HUDEP-2 (cell line): ENCODE measurements around the gene NDUFS6.

ENCODE experiments used
- DNase-seq, 76 experiments: peaks; one replicate each; lab custom pipeline; 2025; ENCODE audit not compliant: unreplicated experiment in 76 of 76; lab: John Stamatoyannopoulos, UW

NDUFS6 gene

DNA sequence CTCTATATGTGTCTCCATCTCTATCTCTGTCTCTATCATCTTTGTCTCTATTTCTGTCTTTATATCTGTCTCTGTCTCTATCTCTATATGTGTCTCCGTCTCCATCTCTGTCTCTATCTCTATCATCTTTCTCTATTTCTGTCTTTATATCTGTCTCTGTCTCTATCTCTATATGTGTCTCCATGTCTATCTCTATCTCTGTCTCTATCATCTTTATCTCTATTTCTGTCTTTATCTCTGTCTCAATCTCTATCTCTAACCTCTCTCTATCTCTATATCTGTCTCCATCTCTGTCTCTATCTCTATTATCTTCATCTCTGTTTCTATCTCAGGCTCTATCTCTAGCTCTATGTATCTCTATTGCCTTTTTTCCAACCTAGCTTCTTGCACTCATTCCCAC is 44.5 kb downstream of the NDUFS6 start:
- no peak for DNase-seq

DNA sequence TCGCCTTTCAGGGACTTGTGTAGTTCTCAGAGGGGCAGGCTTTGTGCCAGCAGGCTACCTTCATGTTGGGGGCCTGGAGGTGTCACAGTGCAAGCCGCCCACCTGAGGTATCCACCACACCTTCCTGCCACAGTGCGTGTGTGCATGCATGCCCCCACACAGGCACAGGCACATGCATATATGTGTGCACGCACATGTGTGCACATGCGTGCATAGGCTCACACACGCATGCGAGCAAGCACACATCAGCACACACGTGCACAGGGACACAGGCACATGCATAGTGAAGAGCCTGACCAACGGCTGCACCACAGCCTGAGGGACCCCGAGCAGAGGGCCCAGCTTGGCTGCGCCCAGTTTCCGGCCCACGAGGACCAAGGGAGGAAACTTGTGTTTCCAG is 45.4 kb downstream of the NDUFS6 start:
- DNase-seq: no peak

DNA sequence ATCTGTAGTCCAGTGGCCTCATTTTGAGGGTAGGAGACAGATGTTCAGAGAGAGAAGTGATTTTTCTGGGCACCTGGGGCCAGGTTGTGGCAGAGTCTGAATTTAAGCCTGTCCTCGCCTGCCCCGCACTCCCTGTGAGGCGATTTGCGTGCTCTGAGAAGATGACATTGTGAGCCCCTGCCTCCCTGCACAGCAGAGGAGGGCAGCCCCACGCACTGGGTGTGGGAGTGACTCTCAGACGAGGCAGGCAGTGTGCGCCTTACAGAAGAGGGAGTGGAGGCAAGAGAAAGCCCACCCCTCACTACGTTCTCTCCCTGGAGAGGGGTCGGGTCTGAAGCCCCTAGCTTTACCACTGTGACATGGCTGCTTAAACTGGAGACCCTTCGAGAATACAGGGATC is 45.8 kb downstream of the NDUFS6 start:
- DNase-seq: no peak

DNA sequence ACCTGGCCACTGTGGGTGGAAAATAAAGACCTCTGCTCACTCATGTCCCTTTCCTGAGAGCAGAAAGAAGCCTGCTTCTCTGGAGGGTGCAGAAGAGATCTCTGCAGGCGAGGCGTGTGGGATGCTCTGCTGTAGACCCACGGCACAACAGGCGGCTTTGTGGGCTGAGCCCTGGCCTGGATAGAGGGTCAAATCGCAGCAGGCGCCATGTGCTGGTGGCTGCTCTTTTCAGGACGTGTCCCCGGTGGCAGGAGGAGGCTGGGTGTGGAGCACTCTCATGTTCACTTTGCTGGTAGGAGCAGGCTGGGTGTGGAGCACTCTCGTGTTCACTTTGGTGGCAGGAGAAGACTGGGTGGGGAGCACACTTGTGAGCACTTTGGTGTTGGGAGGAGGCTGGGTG is 46.4 kb downstream of the NDUFS6 start:
- DNase-seq: no peak

DNA sequence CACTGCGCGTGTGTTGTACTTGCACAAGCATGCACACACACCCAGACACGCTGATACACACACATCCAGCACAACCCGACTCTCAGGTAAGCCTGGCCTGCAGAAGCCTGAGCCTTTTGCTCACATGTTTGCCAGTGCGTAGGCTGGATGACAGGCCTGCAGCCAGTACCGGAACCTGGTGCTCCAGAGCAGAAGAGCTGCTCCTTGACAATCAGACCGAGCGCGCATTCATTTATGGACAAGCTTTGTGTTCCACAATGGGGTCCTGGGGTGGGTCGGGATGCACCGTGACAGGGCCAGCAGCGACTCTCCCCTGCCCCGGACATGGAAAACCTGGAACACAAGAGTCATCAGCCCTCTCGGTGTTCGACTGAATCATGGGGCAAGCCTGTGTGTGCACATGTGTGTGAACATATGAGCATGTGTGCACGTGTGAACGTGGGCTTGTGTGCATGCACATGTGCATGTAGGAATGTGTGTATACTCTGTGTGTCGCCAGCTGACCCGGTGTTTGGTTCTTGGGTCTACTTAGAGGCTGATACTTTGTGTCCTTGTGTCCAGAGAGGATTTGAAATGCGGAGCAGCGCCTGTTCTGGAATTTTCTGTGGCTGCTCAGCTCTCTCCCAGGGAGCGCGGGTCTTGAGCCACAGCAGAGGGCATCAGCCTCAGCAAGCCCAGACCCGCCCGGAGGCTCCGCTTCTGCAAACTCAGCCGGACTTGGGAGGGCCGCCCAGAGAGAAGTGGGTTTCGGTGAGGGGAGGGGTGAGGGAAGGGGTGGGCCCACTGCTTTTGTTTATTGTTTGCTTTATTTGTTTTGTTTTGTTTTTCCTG is 49.3 kb downstream of the NDUFS6 start:
- no peak for DNase-seq

DNA sequence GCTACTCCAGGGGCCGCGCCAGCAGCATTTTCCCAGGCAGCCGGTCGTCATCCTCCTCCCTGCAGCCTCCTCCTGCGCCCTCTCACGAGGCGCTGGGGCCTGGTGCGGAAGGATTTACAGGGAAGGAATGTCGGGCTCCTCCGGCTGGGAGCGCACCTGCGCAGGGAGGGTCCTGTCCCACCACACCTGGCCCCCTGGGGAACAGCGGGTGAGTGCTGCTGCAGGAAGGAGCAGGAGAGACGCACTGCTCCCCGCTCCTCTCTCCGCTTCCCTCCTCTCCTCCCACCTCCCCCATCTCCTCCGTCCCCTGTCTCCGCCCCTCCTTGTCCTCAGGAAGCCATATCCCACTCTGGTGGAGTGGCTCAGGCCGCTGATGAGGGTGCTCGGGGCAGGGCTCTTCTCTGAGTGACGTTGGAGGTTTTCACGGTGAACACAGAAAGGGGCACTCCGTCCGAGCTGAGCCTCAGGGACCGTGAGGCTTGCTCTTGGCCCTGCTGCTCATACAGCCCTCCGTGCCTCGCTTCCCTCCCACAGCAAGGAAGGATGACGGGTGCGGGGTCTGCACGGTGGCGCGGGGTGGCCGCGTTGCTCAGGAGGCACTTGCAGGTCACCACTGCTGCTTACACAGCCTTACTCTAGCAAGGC is 50.2 kb downstream of the NDUFS6 start:
- no peak for DNase-seq

DNA sequence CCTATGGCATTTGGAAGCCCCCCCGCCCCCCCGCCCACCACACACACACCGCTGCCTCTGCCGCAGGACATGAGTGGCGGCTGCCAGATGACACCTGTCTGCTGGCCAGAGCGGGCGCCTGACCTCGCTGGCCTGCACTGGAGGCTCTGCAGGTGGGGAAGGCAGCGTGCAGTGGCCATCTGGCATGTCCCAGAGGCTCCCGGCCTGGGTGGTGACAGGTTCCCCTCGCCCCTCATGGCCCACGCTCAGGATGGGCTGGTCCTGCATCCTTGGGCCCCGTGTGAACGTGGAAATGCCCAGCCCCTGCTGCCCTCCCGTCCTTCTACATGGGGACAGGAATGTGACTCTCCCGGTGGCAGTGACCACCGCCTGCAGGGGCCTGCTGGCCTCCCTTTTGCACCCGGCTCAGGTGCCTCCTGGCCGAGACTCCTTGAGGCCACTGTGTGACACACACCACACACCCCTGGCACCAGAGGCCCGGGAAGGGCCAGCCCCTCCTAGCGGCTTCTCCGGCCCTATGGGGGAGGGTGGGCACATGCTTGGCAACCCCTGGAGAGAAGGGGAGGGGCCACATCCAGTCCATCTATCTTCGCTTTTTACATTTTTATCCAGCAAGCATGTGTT is 51.2 kb downstream of the NDUFS6 start:
- DNase-seq: no peak

DNA sequence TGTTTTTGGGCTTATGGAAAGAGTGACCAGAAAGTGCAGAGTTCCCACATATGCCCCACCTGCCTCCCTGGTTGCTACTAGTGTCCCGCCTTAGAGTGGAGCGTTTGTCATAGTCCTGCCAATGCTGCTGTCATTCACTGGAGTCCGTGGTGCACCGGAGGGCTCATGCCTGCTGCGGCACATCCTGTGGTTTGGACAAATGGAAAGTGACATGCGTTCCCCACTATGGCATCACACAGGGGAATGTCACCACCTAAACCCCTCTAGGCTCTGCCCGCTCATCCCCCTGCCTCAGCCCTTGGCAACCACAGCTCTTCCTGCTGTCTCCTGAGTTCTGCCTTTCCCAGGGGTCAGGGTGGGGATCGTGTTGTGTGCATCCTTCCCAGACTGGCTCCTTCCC is 52.3 kb downstream of the NDUFS6 start:
- DNase-seq: no peak

DNA sequence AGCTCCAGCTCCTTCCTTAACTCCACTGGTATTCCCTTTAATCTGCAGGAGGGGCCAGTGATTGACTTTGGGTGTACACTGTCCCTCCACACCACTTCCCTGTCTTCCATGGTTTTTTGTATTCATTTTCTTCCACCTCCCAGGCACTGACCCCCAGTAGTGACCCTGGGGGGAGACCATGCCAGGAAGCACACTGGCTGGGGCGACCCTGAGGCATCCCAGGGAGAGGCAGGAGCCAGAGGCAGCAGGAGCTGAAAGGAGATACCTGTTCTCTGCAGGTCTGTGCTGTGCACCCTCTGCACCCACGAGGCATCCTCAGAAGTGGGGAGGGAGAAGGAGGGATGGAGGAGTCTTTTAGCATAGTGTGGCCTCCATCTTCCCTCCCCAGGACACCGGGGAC is 53.9 kb downstream of the NDUFS6 start:
- no peak for DNase-seq

DNA sequence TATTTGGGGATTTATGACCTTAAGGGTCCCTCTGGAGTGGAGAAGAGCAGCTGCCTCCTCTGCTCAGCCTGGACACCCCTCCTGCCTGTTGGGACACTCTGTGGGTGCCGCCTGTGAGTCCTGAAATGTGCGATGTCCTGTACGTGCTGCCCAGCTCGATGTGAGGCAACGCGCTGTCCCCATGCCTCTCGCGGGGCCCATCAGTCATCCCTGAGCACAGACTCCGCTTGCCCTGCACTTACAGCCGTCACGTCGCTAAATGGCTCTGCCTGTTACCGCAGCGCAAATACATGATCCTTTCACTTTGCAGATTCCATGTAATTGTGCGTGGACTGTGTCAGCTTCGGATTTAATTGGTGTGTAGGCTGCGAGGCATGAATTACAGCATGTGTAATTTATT is 54.4 kb downstream of the NDUFS6 start:
- no peak for DNase-seq

DNA sequence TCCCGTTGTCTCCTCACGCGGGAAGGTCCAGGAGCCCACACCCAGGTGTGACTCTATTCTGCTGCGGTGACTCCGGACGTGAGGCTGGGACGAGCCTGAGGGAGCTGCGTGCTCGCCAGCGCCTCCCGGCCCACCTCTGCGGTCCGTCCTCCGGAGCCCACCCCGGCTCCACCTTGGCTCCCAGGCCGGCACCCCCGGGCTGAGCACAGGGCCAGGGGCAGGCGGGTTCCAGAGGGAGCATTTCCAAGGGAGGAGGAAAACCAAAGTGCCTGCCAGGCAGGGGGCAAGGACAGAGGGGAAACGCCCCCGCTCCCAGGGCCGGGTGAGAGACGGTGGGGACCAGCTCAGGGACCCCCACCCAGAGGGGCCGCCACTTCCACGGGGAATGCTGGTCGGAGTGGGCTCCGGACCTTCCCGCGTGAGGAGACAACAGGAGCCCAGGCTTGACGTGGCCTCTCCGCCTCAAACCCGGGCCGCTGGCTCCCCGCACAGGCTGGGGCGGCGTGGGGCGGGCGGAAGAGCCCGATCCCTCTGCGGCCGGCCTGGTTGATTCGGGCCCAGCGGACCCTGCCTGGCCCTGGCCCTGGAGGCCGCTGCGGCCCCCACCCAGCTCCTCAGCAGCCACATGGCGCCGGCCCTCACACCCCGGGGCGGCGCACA is 55.5 kb downstream of the NDUFS6 start:
- DNase-seq: no peak

DNA sequence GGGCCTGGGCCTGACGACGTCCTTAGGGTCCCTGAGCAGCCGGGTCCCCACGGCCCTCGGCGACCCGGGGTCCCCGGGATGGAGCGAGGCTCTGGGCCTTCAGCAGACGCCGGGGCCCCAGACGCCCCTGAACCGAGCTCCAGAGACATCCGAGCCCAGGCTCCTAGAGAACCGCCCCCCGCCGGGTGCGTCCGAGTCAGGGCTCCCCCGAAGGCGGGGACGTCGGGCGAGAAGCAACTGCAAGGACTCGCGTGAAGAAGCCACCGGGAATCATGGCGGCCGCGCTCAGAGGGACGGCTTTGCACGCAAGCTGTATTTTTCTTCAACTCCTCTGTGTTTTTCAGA is 56.0 kb downstream of the NDUFS6 start:
- no peak for DNase-seq

DNA sequence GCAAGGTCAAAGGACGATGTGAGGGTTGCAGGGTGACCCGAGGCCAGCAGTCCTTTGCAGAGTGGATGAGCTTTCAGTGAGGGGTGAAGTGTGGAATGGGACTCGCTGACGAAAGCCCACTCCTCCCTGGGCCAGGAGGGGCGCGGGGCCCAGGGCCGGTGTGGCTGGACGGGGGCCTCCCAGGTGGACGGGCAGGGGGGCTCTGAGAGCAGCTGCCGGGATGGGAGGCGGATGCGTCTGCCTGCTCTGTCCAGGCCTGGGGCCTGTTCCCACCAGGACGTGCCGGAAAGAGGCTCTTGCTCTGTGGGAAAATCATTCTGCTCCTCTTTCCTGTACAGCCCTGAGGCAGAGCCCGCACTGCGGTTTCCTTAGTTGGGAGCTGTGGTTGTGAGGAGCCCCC is 57.2 kb downstream of the NDUFS6 start:
- DNase-seq: no peak

DNA sequence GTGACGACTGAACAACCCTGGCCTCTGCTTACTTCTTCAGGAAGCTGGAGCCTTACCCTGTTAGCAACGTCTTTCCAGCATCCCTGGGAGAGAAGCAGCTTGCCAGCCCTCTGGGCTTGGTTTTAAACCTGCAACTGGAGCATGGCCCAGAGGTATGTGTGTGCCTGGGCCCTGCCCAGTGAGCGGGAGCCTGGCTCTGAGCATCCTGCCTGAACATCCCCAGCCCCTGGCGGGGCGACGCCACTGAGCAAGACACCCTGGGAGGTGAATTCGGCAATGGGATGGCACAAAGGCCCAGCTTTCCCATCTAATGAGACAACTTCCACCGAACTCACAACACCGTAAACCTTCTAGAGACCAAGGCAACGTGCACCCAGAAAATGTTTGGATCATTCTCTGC is 57.9 kb downstream of the NDUFS6 start:
- no peak for DNase-seq

DNA sequence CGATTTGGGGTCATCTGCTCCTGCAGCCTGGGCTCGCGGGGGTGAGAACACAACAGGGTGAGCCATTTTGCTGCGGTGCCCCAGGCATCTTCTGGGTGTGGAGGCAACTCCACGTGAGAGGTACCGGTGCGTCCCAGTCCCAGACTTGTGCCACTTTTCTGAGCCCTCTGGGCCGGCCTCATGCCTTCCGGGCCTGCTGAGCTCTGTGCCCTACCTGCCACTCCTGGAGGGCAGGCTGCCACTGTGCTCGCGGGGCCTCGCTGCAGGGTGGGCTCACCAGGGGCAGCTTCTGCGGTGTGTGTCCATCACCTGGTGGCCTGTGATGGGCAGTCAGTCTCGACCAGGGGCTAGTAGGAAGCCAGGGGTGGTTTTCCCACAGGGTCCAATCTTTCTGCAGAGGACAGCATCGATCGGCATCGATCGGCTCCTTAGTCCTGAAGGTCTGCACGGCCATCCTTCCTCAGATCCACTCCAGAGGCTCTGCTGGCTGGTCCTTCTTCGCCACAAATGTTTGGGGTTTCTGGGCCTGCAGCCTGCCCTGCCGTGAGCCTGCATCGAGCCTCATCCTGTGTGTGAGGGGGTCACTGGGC is 58.9 kb downstream of the NDUFS6 start:
- DNase-seq: no peak

DNA sequence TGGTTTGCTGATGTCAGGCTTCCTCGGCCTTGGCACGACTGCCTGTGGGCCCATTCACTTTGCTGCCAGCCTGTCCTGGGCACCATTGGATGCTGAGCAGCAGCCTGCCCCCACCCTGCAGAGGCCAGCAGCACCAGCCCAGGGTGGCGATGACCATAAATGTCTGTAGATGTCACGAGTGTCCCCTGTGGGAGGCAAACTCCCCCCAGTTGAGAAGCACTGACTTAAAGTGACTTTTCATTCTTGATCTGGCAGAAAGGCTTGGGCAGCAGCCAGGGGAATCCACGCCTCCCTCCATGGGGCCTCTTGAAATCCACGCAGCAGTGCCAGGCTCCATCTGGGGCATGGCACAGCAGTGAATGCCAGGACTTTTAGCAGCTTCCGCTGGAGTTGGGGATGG is 59.7 kb downstream of the NDUFS6 start:
- DNase-seq: no peak

DNA sequence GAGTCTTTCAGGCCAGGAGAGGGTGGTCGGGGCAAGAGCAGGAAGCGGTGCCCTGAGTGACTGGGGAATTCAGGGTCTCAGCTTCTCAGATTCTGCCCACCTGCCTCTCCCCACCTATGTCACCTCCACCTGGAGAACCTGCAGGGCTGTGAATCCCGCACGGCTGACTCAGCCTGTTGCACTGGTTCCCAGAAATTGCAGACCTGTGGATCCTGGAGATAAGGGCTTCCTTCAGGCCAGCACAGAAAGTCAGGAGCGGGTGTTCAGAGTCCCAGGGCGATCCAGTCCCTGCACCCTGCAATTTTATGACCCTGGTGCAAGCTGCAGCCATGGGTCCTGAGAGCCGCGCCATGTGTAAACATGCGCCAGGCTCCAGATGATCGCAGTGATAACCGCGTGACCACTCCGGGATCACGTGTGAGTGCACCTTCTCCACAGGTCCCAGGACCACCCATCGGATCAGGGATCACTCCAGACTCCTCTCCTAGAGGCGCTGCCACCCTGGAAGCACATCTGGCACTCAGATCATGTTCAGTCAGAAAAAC is 63.8 kb downstream of the NDUFS6 start:
- no peak for DNase-seq

DNA sequence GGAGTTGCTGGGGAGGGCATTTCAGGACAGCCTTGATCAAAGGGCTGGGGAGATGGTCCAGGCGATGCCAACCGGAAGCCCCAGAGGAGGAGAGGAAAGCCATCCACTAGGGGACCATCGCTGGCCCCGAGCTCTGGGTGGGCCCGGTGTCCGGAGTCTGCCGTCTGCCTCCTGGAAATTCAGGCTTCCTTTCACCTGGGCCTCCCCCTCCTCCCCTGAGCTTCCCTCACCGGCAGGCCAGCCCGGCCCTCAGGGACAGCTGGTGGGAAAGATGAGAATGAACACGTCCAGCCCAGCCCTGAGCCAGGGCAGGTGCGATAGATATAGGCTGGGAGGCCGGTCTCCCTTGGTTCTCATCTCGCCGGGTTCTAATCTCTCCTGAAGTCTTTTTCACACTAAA is 64.3 kb downstream of the NDUFS6 start:
- DNase-seq: no peak
